Measurements from ENCODE around the gene TAC4. TPM values are rescaled to one million over a fixed set of nuclear protein-coding genes. Genes with fewer than 3 reads are reported as not detected.
A peak's percentile ranks its signal among the peaks of the same experiment; 100 is the strongest.

The TAC4 gene
- total RNA-seq, 3 donors from 2014 or later, result not detected

DNA sequence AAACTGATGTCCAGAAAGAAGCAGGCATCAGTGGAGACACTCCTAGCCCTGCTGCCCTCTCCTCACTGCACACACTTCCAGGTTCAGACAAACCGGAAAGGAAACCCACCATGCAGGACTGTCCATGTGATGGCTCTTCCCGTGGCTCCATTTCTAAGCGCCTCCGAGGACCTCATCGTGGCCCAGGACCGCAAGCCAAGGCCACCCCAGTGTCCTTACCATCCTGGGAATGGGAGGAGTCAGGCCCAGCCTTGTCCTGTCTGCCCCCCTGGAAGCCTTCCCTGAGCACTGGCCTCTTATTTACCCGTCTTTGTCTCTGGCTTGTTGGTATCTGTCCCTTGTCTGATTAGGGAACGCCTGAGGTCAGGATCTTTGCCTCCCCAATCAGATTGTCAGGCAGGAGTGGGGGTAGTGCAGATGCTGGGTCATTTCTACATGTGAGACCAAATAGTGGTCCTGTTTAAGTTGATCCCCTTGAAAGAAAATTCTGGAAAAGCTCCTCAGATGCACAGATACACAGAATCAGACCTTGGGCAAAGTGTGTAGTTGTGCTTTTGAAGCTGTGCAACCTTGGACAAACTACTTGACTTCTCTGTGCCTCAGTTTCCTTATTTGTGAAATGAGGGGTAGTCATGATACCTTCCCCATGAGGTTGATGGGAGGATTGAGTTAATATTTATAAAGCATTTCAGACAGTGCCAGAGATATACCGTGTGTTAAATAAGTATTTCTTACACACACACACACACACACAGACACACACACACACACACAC, 744 bp downstream of the TAC4 start:
- no peak for TF ChIP-seq POLR2AphosphoS5 (IDR thresholded peaks at IDR 0.05)
- TF ChIP-seq, protein P1, sequence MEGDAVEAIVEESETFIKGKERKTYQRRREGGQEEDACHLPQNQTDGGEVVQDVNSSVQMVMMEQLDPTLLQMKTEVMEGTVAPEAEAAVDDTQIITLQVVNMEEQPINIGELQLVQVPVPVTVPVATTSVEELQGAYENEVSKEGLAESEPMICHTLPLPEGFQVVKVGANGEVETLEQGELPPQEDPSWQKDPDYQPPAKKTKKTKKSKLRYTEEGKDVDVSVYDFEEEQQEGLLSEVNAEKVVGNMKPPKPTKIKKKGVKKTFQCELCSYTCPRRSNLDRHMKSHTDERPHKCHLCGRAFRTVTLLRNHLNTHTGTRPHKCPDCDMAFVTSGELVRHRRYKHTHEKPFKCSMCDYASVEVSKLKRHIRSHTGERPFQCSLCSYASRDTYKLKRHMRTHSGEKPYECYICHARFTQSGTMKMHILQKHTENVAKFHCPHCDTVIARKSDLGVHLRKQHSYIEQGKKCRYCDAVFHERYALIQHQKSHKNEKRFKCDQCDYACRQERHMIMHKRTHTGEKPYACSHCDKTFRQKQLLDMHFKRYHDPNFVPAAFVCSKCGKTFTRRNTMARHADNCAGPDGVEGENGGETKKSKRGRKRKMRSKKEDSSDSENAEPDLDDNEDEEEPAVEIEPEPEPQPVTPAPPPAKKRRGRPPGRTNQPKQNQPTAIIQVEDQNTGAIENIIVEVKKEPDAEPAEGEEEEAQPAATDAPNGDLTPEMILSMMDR (IDR thresholded peaks at IDR 0.05), result no peak
- TF ChIP-seq POLR2A (IDR thresholded peaks at IDR 0.05), result no peak
- Histone ChIP-seq H3K36me3 (no peaks in the 10 kb centered on the region), H3K9me3 (no peaks in the 10 kb centered on the region), H3K27me3 (no peaks in the 10 kb centered on the region), H3K4me1 (peaks cover 5 to 6% of the 10 kb centered on the region in 2 donors), H3K27ac (no peak overlapping the region), H3K4me3 (no peak overlapping the region)
- DNase-seq (ENCODE audit: low spot score in 2 of 2), result no peak
- intact Hi-C loops (cut with DNase I; ENCODE audit: low total_unique reads), result no loop called here

- no peaks in the 10 kb centered on the region for H3K9me3 ChIP-seq
- DNase-seq (ENCODE audit: low spot score in 2 of 2), result no peak
- no peaks in the 10 kb centered on the region for H3K4me1 ChIP-seq
- TF ChIP-seq POLR2A (IDR thresholded peaks at IDR 0.05) (no peak), POLR2AphosphoS5 (IDR thresholded peaks at IDR 0.05) (peak in 1 of 3 donors; percentile 15)
- TF ChIP-seq, protein P1 (IDR thresholded peaks at IDR 0.05), result no peak
- H3K27ac ChIP-seq, result peak overlapping the region in 1 of 2 donors; percentile 26
- intact Hi-C loops (cut with DNase I; ENCODE audit: low total_unique reads), result no loop called here
- no peak overlapping the region for H3K4me3 ChIP-seq
- no peaks in the 10 kb centered on the region for H3K27me3 ChIP-seq
- H3K36me3 ChIP-seq, result no peaks in the 10 kb centered on the region
These were observed 2.5 kb downstream of the TAC4 start for GRCh38 chr17:49845321-49845720.

DNA sequence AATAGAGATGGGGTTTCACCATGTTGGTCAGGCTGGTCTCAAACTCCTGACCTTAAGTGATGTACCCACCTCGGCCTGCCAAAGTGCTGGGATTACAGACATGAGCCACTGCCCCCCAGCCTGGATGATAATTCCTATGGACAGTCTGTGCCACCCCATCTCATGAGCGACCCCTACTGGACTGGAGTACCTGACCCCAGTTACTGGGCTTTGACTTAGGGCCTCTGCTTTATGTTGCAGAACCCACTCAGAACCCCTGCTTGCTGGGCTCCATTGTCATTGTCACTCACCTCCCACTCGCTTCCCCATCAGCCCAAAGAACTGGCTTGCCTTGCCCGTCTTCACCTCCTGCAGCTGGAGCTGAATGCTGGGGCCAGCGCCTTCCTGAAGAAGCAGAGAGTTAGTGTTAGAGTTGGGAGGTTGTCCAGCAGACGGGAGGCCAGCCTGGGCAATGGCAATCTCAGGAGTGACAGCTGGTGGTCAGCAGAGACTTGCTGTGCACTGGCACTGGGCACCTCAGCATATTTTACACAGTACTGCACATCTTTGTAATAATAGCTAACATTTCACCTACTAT, 4.0 kb downstream of the TAC4 start:
- Histone ChIP-seq H3K4me3 (no peak overlapping the region), H3K9me3 (no peaks in the 10 kb centered on the region), H3K36me3 (no peaks in the 10 kb centered on the region), H3K27ac (no peak overlapping the region), H3K4me1 (no peaks in the 10 kb centered on the region), H3K27me3 (no peaks in the 10 kb centered on the region)
- TF ChIP-seq POLR2A (IDR thresholded peaks at IDR 0.05) (no peak), POLR2AphosphoS5 (IDR thresholded peaks at IDR 0.05) (no peak)
- TF ChIP-seq, protein P1 (IDR thresholded peaks at IDR 0.05), result no peak
- DNase-seq (ENCODE audit: low spot score in 2 of 2), result no peak
- intact Hi-C loops (cut with DNase I; ENCODE audit: low total_unique reads), result no loop called here

- Histone ChIP-seq H3K4me1 (no peaks in the 10 kb centered on the region), H3K27ac (no peak overlapping the region), H3K36me3 (no peaks in the 10 kb centered on the region), H3K27me3 (no peaks in the 10 kb centered on the region), H3K4me3 (no peak overlapping the region), H3K9me3 (no peaks in the 10 kb centered on the region)
- no peak for TF ChIP-seq POLR2AphosphoS5 (IDR thresholded peaks at IDR 0.05)
- TF ChIP-seq, protein P1 (IDR thresholded peaks at IDR 0.05), result no peak
- TF ChIP-seq POLR2A (IDR thresholded peaks at IDR 0.05), result no peak
- DNase-seq (ENCODE audit: low spot score in 2 of 2), result no peak
- intact Hi-C loops (cut with DNase I; ENCODE audit: low total_unique reads), result no loop called here
These were observed 5.0 kb downstream of the TAC4 start for GRCh38 chr17:49842846-49843245.

DNA sequence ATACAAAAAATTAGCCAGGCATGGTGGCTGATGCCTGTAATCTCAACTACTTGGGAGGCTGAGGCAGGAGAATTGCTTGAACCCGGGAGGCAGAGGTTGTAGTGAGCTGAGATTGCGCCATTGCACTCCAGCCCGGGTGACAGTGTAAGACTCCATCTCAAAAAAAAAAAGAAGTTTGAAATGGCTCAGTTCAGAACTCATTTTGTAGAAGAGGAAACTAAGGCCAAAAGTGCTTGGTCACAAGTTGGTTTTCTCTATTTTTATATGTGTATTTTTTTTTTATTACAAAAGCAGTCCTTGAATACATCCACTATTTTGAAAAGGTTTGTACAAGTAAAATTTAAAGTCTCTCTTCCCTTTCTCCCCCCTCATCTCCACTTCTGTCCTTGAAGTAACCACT, 5.5 kb downstream of the TAC4 start:
- TF ChIP-seq, protein P1 (IDR thresholded peaks at IDR 0.05), result no peak
- TF ChIP-seq POLR2A (IDR thresholded peaks at IDR 0.05) (no peak), POLR2AphosphoS5 (IDR thresholded peaks at IDR 0.05) (no peak)
- H3K27ac ChIP-seq, result no peak overlapping the region
- intact Hi-C loops (cut with DNase I; ENCODE audit: low total_unique reads), result no loop called here
- no peak overlapping the region for H3K4me3 ChIP-seq
- H3K27me3 ChIP-seq, result no peaks in the 10 kb centered on the region
- no peaks in the 10 kb centered on the region for H3K36me3 ChIP-seq
- DNase-seq (ENCODE audit: low spot score in 2 of 2), result no peak
- H3K9me3 ChIP-seq, result no peaks in the 10 kb centered on the region
- H3K4me1 ChIP-seq, result no peaks in the 10 kb centered on the region

All from breast epithelium (tissue), 4 donors.